Pancreas (tissue), 10 donors: ENCODE data around the gene ARHGEF17. TPM values are rescaled to one million over a fixed set of nuclear protein-coding genes. Genes with fewer than 3 reads are reported as not detected.

Experiments used
- ATAC-seq, 4 donors: fragments of 200-7000 bp; cut with Tn5 transposase; one replicate each; pipeline versions ENCODE4 v1.8.0 to v1.9.1; 2020; ENCODE audit warnings: mild to moderate bottlenecking in 4 of 4, moderate library complexity in 4 of 4
- DNase-seq, 6 donors: peaks; one replicate each; pipeline ENCODE4 v3.0.0-alpha.2; 2020
- FAIRE-seq: peaks from 2 replicates; lab custom pipeline; 2012; peaks lifted over from hg19 to GRCh38; lab: Jason Lieb, UNC
- H3K27ac ChIP-seq, 4 donors: fragments of 200-600 bp; sonication (generic); 1 replicate in 3 of 4; 2 replicates in 1 of 4; pipeline versions ENCODE4 v1.5.0 to v1.8.0; 2020
- H3K27me3 ChIP-seq, 4 donors: fragments of 200-600 bp; one replicate each; pipeline ENCODE4 v1.8.0; 2021
- H3K36me3 ChIP-seq, 3 donors: fragments of 200-600 bp; sonication (generic) in 1 of 3; one replicate each; pipeline versions ENCODE4 v1.5.0 to v1.8.0; 2020 to 2021
- H3K4me1 ChIP-seq, 3 donors: fragments of 200-600 bp; one replicate each; pipeline ENCODE4 v1.8.0; 2021
- H3K4me3 ChIP-seq, 4 donors: fragments of 200-600 bp; sonication (generic) in 2 of 4; one replicate each; pipeline versions ENCODE4 v1.5.0 to v1.8.0; 2020 to 2021
- H3K9me3 ChIP-seq, 4 donors: fragments of 200-600 bp; one replicate each; pipeline ENCODE4 v1.8.0; 2021
- WGBS, 2 donors: extraction: QIAGEN DNeasy Blood & Tissue Kit; methylation state at CpG; one replicate each; pipeline ENCODE4 v1.1.7; 2013; 5-methylcytosine and 5-hydroxymethylcytosine counted together
- intact Hi-C, 3 donors: fragments of 100-400 bp; cut with DNase I; formaldehyde crosslinking; loops; one replicate each; pipeline versions ENCODE4 v1.11.1 to v1.14.2; 2022
- polyA plus RNA-seq, 2 donors: library from polyadenylated mRNA; stranded (reverse); fragments of 200-250 nt; gene quantifications; one replicate each; pipeline ENCODE4 v1.2.3, GENCODE V29; 2013
- total RNA-seq, 6 donors: library from RNA; stranded (reverse); fragmentation: NEBNext Ultra II Directional in 4 of 6; extraction: Animal tissue kit (Norgen Biotek cat#: 25700) in 4 of 6; gene quantifications; one replicate each; pipeline versions ENCODE4 v1.2.1 to v1.2.4, GENCODE V29; 2021 to 2023
- TF ChIP-seq, protein P1 (sequence below), 4 donors: fragments of 200-600 bp; sonication (generic) in 3 of 4; IDR thresholded peaks; one replicate each; pipeline versions ENCODE4 v1.5.0 to v1.8.0; 2021; ENCODE audit warnings: antibody characterized with exemption in 4 of 4
- donor health status: healthy with polysubstance abuse.
- donor health status: DM: no; HTN: no; CAD: no; lungs with moderate emphysema.
- donor health status: DM: no; HTN: no; CAD: no.
- donor health status: control.
- donor health status: control.
- donor health status: Bipolar disorder and iron deficiency.
- donor health status: DM: yes; HTN: yes; CAD: no.
- donor health status: DM: no; HTN: no; CAD: no.
- donor health status: DM: no; HTN: no; CAD: no.
- donor health status: DM: yes; HTN: yes; CAD: no.

The ARHGEF17 gene
- total and polyA plus RNA-seq, 8 donors, result 7.0 to 24.0 (median 10.4) TPM

DNA sequence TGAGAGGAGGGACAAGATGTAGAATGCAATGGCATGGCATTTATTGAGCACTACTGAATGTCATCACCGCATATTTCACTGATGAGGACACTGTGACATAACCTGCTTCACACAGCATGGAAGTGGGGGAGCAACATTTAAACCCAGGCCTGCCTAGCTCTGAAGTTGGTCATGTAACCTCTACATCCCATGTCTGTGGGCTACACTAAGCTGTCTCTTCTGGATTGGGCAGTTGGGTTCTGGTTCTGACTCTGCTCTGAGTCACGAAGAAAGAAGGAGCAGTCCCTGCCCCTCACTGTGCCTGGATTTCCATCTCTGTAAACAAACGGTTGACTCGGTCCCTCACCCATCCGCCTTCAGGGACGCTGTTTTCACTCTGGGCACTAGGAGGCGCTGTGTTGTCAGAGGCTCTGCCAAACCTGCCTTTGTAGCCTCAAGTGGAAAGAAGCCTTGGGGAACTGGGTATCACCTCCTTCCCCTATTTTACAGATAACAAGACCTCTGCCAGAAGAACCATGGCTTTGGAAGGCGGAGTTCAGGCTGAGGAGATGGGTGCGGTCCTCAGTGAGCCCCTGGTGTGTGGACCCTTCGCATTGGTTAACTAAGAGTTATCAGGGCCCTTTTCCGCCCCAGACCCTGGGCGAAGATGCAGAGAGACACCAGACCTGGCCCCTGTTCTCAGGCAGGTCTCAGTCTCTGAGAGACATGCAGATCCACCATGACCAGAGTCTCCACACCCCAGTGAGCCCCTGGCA, 12.7 kb upstream of the ARHGEF17 start:
- no peak overlapping the region for H3K4me3 ChIP-seq
- H3K27ac ChIP-seq, result no peak overlapping the region
- WGBS, 2 donors, result 36 to 37% methylated on average over 12 of the region's 12 CpGs
- intact Hi-C loops, result loop anchor here in 1 of 3 donors (10.0 kb wide), 1 partner anchor 99 kb away; no protein-coding TSS in a partner anchor
- no peaks in the 10 kb centered on the region for H3K27me3 ChIP-seq
- no peaks in the 10 kb centered on the region for H3K4me1 ChIP-seq
- TF ChIP-seq, protein P1, sequence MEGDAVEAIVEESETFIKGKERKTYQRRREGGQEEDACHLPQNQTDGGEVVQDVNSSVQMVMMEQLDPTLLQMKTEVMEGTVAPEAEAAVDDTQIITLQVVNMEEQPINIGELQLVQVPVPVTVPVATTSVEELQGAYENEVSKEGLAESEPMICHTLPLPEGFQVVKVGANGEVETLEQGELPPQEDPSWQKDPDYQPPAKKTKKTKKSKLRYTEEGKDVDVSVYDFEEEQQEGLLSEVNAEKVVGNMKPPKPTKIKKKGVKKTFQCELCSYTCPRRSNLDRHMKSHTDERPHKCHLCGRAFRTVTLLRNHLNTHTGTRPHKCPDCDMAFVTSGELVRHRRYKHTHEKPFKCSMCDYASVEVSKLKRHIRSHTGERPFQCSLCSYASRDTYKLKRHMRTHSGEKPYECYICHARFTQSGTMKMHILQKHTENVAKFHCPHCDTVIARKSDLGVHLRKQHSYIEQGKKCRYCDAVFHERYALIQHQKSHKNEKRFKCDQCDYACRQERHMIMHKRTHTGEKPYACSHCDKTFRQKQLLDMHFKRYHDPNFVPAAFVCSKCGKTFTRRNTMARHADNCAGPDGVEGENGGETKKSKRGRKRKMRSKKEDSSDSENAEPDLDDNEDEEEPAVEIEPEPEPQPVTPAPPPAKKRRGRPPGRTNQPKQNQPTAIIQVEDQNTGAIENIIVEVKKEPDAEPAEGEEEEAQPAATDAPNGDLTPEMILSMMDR (IDR thresholded peaks at IDR 0.05), result peak; percentile 72 to 86 (median 80)
- H3K9me3 ChIP-seq, result no peaks in the 10 kb centered on the region
- peak; percentile 56 to 87 (median 70) for ATAC-seq
- no peaks in the 10 kb centered on the region for H3K36me3 ChIP-seq
- no peak for FAIRE-seq
- DNase-seq, result peak in 4 of 6 donors; percentile 30 to 87 (median 67)

DNA sequence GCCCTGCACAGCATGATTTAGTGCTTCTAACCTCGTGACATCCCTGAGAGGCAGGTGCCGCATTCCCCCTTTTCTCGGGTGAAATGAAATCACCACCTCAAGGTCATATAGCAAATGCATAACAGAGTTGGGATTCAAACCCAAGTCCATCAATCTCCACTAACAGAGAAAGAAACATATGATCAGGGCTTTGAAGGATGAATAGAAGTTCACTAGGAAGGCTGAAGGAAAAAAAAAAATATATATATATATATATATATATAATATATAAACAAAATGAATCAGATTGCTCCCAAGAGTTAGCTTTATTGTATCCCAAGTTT, 12.1 kb upstream of the ARHGEF17 start:
- FAIRE-seq, result no peak
- no peak overlapping the region for H3K27ac ChIP-seq
- no peaks in the 10 kb centered on the region for H3K36me3 ChIP-seq
- no peaks in the 10 kb centered on the region for H3K4me1 ChIP-seq
- ATAC-seq, result no peak
- no peak for DNase-seq
- TF ChIP-seq, protein P1 (IDR thresholded peaks at IDR 0.05), result no peak
- H3K27me3 ChIP-seq, result no peaks in the 10 kb centered on the region
- WGBS, 2 donors, result 66 to 67% methylated on average over 3 of the region's 3 CpGs
- H3K4me3 ChIP-seq, result no peak overlapping the region
- intact Hi-C loops, result loop anchor here in 1 of 3 donors (10.0 kb wide), 1 partner anchor 99 kb away; no protein-coding TSS in a partner anchor
- H3K9me3 ChIP-seq, result no peaks in the 10 kb centered on the region

DNA sequence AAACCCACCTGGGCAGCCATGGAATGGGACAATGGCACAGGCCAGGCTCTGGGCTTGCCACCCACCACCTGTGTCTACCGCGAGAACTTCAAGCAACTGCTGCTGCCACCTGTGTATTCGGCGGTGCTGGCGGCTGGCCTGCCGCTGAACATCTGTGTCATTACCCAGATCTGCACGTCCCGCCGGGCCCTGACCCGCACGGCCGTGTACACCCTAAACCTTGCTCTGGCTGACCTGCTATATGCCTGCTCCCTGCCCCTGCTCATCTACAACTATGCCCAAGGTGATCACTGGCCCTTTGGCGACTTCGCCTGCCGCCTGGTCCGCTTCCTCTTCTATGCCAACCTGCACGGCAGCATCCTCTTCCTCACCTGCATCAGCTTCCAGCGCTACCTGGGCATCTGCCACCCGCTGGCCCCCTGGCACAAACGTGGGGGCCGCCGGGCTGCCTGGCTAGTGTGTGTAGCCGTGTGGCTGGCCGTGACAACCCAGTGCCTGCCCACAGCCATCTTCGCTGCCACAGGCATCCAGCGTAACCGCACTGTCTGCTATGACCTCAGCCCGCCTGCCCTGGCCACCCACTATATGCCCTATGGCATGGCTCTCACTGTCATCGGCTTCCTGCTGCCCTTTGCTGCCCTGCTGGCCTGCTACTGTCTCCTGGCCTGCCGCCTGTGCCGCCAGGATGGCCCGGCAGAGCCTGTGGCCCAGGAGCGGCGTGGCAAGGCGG, 11.4 kb upstream of the ARHGEF17 start:
- DNase-seq (no peak), ATAC-seq (no peak), FAIRE-seq (no peak)
- Histone ChIP-seq H3K27ac (no peak overlapping the region), H3K36me3 (no peaks in the 10 kb centered on the region), H3K4me1 (no peaks in the 10 kb centered on the region), H3K27me3 (no peaks in the 10 kb centered on the region), H3K9me3 (no peaks in the 10 kb centered on the region), H3K4me3 (no peak overlapping the region)
- 72 to 76% methylated on average over 35 of the region's 35 CpGs for WGBS, 2 donors
- TF ChIP-seq, protein P1 (IDR thresholded peaks at IDR 0.05), result no peak
- intact Hi-C loops, result loop anchor here in 1 of 3 donors (10.0 kb wide), 1 partner anchor 98 kb away; no protein-coding TSS in a partner anchor

DNA sequence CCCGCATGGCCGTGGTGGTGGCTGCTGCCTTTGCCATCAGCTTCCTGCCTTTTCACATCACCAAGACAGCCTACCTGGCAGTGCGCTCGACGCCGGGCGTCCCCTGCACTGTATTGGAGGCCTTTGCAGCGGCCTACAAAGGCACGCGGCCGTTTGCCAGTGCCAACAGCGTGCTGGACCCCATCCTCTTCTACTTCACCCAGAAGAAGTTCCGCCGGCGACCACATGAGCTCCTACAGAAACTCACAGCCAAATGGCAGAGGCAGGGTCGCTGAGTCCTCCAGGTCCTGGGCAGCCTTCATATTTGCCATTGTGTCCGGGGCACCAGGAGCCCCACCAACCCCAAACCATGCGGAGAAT, 10.9 kb upstream of the ARHGEF17 start:
- no peak overlapping the region for H3K27ac ChIP-seq
- DNase-seq (peak in 1 of 6 donors; percentile 14), FAIRE-seq (no peak), ATAC-seq (no peak)
- H3K4me1 ChIP-seq, result no peaks in the 10 kb centered on the region
- WGBS, 2 donors, result 86 to 92% methylated on average over 18 of the region's 18 CpGs
- no peaks in the 10 kb centered on the region for H3K27me3 ChIP-seq
- intact Hi-C loops, result loop anchor here in 1 of 3 donors (10.0 kb wide), 1 partner anchor 98 kb away; no protein-coding TSS in a partner anchor
- TF ChIP-seq, protein P1 (IDR thresholded peaks at IDR 0.05), result no peak
- H3K9me3 ChIP-seq, result no peaks in the 10 kb centered on the region
- H3K4me3 ChIP-seq, result no peak overlapping the region
- no peaks in the 10 kb centered on the region for H3K36me3 ChIP-seq
